Esophagus squamous epithelium (tissue), 4 donors: ENCODE results near the gene GJA10.

Experiments used
- POLR2A ChIP-seq, 4 donors: fragments of 450-650 bp; IDR thresholded peaks; one replicate each; pipeline ENCODE4 v1.6.1; 2017; ENCODE audit warnings: antibody characterized with exemption in 4 of 4, mild to moderate bottlenecking in 4 of 4, moderate library complexity in 3 of 4
- TF ChIP-seq, protein P1 (sequence below), 6 experiments: fragments of 450-650 bp in 4 of 6; fragments of 200-600 bp in 2 of 6; sonication (generic) in 2 of 6; IDR thresholded peaks; one replicate each; pipeline ENCODE4 v1.5.1; 2016 to 2019; ENCODE audit warnings: antibody characterized with exemption in 6 of 6, mild to moderate bottlenecking in 4 of 6, moderate library complexity in 4 of 6

GRCh38 chr6:89917216-89917615, 22.9 kb downstream of the GJA10 start:
- TF ChIP-seq, protein P1, sequence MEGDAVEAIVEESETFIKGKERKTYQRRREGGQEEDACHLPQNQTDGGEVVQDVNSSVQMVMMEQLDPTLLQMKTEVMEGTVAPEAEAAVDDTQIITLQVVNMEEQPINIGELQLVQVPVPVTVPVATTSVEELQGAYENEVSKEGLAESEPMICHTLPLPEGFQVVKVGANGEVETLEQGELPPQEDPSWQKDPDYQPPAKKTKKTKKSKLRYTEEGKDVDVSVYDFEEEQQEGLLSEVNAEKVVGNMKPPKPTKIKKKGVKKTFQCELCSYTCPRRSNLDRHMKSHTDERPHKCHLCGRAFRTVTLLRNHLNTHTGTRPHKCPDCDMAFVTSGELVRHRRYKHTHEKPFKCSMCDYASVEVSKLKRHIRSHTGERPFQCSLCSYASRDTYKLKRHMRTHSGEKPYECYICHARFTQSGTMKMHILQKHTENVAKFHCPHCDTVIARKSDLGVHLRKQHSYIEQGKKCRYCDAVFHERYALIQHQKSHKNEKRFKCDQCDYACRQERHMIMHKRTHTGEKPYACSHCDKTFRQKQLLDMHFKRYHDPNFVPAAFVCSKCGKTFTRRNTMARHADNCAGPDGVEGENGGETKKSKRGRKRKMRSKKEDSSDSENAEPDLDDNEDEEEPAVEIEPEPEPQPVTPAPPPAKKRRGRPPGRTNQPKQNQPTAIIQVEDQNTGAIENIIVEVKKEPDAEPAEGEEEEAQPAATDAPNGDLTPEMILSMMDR (IDR thresholded peaks at IDR 0.05) = no peak
- no peak for TF ChIP-seq POLR2A (IDR thresholded peaks at IDR 0.05)
